Panc1 (cell line): ENCODE data around the gene TTBK1. TPM values are rescaled to one million over a fixed set of nuclear protein-coding genes. Genes with fewer than 3 reads are reported as not detected.

Source experiments
- ATAC-seq: fragments of 200-7000 bp; cut with Tn5 transposase; 2 replicates; pipeline ENCODE4 v1.9.1; 2020; ENCODE audit warnings: mild to moderate bottlenecking, moderate library complexity
- BruUV-seq: library from RNA; stranded (reverse); fragments of 400-500 nt; replicated peaks from 2 replicates; lab custom pipeline; 2021; lab: Mats Ljungman, UMichigan
- CTCF ChIA-PET: fragments of 300-600 bp; sonication (Branson Sonifier 250); formaldehyde crosslinking; loops from one replicate; lab custom pipeline; 2022; ENCODE audit warnings: antibody characterized with exemption; lab: Charles Lee
- POLR2A ChIA-PET: fragments of 300-600 bp; sonication (Branson Sonifier 250); formaldehyde crosslinking; loops from one replicate; lab custom pipeline; 2022; ENCODE audit warnings: antibody characterized with exemption; lab: Charles Lee
- DNase-seq: peaks from one replicate; pipeline ENCODE4 v3.0.0-alpha.2; 2010; ENCODE audit warnings: low read depth, low spot score
- H3K27ac ChIP-seq: 2 replicates; pipeline ENCODE4 v1.5.1; 2011; ENCODE audit warnings: mild to moderate bottlenecking, low read length, inconsistent platforms
- H3K27me3 ChIP-seq: fragments of 200-500 bp; sonication (Bioruptor generic); 2 replicates; pipeline ENCODE4 v1.6.0; 2014; ENCODE audit warnings: low read length, inconsistent platforms; ENCODE audit not compliant: control insufficient read depth, insufficient read depth
- H3K36me3 ChIP-seq: fragments of 200-500 bp; sonication (Bioruptor generic); 2 replicates; pipeline ENCODE4 v1.5.1; 2014; ENCODE audit warnings: inconsistent platforms, mild to moderate bottlenecking, low read length, moderate library complexity; ENCODE audit not compliant: control insufficient read depth, insufficient read depth
- H3K4me1 ChIP-seq: 2 replicates; pipeline ENCODE4 v1.5.1; 2011; ENCODE audit warnings: inconsistent platforms, mild to moderate bottlenecking, low read length, moderate library complexity; ENCODE audit not compliant: control insufficient read depth, insufficient read depth
- H3K4me3 ChIP-seq, 2 experiments: 2 replicates each; pipeline ENCODE4 v1.5.1; 2011 to 2012; ENCODE audit warnings: low read depth in 2 of 2, low read length in 2 of 2, mild to moderate bottlenecking in 2 of 2, inconsistent platforms in 1 of 2, moderate library complexity in 1 of 2
- H3K9me3 ChIP-seq: fragments of 200-500 bp; sonication (Bioruptor generic); 2 replicates; pipeline ENCODE4 v1.5.1; 2014; ENCODE audit warnings: low read depth, mild to moderate bottlenecking, inconsistent platforms, low read length, moderate library complexity; ENCODE audit not compliant: control insufficient read depth, insufficient read depth
- CTCF ChIP-seq: fragments of 450-650 bp; IDR thresholded peaks from 2 replicates; pipeline ENCODE4 v1.5.1; 2017; ENCODE audit warnings: mild to moderate bottlenecking
- POLR2AphosphoS5 ChIP-seq: IDR thresholded peaks from 2 replicates; pipeline ENCODE4 v1.6.1; 2012; ENCODE audit warnings: mild to moderate bottlenecking, low read depth, low read length, moderate library complexity
- REST ChIP-seq, 2 experiments: IDR thresholded peaks; 2 replicates each; pipeline ENCODE4 v1.6.1; 2011 to 2012; ENCODE audit warnings: low read depth in 2 of 2, control low read depth in 1 of 2, low read length in 1 of 2, mild to moderate bottlenecking in 1 of 2, moderate library complexity in 1 of 2; ENCODE audit not compliant: insufficient read depth in 1 of 2
- SIN3A ChIP-seq: IDR thresholded peaks from 2 replicates; pipeline ENCODE4 v1.6.1; 2012; ENCODE audit warnings: low read depth, mild to moderate bottlenecking, low read length, moderate library complexity, borderline replicate concordance; ENCODE audit not compliant: insufficient read depth
- TCF7L2 ChIP-seq: IDR thresholded peaks from 2 replicates; pipeline ENCODE4 v1.6.1; 2011; ENCODE audit warnings: mild to moderate bottlenecking, low read depth, low read length, inconsistent platforms
- in situ Hi-C: cut with HindIII; loops from 2 replicates; pipeline ENCODE4 v1.10.0; 2016; ENCODE audit warnings: low sequenced_read_pairs, low pct_unique_long_range_greater_than_20kb
- intact Hi-C: fragments of 100-400 bp; cut with micrococcal nuclease; formaldehyde crosslinking; loops from one replicate; pipeline ENCODE4 v1.10.0; 2022; ENCODE audit not compliant: unreplicated experiment
- total RNA-seq: library from RNA; stranded (reverse); gene quantifications from one replicate; pipeline ENCODE4 v1.2.1, GENCODE V29; 2021; ENCODE audit not compliant: unreplicated experiment

Gene TTBK1
- total RNA-seq, 1 experiment from 2014 or later, result 0.10 TPM

- ChIA-PET POLR2A (no interaction called here), CTCF (no interaction called here)
- ATAC-seq, result no peak
- H3K27me3 ChIP-seq, result peaks cover 2% of the 10 kb centered on the region; the same call in 1 of the 2 replicates
- intact Hi-C loops (no loop called here), in situ Hi-C loops (no loop called here)
- H3K9me3 ChIP-seq, result no peaks in the 10 kb centered on the region
- no peak for DNase-seq
- TF ChIP-seq CTCF (no peak), POLR2AphosphoS5 (no peak), TCF7L2 (no peak), REST (IDR thresholded peaks at IDR 0.05; ENCODE audit: insufficient read depth in 1 of 2, low read depth in 2 of 2, low read length in 1 of 2) (no peak), SIN3A (no peak)
- no peak overlapping the region for H3K27ac ChIP-seq
- no peak overlapping the region for H3K4me3 ChIP-seq
- no TSS peak for BruUV-seq
- H3K36me3 ChIP-seq, result no peaks in the 10 kb centered on the region
- no peaks in the 10 kb centered on the region for H3K4me1 ChIP-seq
These were observed 61.1 kb downstream of the TTBK1 start for GRCh38 chr6:43304361-43304760.

- DNase-seq (no peak), ATAC-seq (no peak)
- H3K4me1 ChIP-seq, result no peaks in the 10 kb centered on the region
- TF ChIP-seq SIN3A (no peak), REST (IDR thresholded peaks at IDR 0.05; ENCODE audit: insufficient read depth in 1 of 2, low read depth in 2 of 2, low read length in 1 of 2) (no peak), POLR2AphosphoS5 (no peak), CTCF (no peak), TCF7L2 (no peak)
- H3K27me3 ChIP-seq, result peaks cover 2% of the 10 kb centered on the region; the same call in 1 of the 2 replicates
- ChIA-PET CTCF (no interaction called here), POLR2A (no interaction called here)
- H3K27ac ChIP-seq, result no peak overlapping the region
- no TSS peak for BruUV-seq
- in situ Hi-C loops, result no loop called here
- H3K4me3 ChIP-seq, result no peak overlapping the region
- H3K9me3 ChIP-seq, result no peaks in the 10 kb centered on the region
- no peaks in the 10 kb centered on the region for H3K36me3 ChIP-seq
- intact Hi-C loops, result no loop called here
These were observed 61.6 kb downstream of the TTBK1 start for GRCh38 chr6:43304882-43305281.
